Left ventricle myocardium inferior (tissue), 1 donor: ENCODE data around the gene IQGAP1. TPM values are rescaled to one million over a fixed set of nuclear protein-coding genes. Genes with fewer than 3 reads are reported as not detected.

ENCODE experiments used
- DNase-seq: peaks from one replicate; pipeline ENCODE4 v3.0.0-alpha.2; 2020
- H3K27ac ChIP-seq: fragments of 200-600 bp; replicated peaks from 2 replicates; pipeline ENCODE4 v1.8.0; 2021
- H3K27me3 ChIP-seq: fragments of 200-600 bp; 2 replicates; pipeline ENCODE4 v1.8.0; 2021; ENCODE audit warnings: low read depth
- H3K36me3 ChIP-seq: fragments of 200-600 bp; 2 replicates; pipeline ENCODE4 v1.8.0; 2021
- H3K4me1 ChIP-seq: fragments of 200-600 bp; 2 replicates; pipeline ENCODE4 v1.8.0; 2021
- H3K4me3 ChIP-seq: fragments of 200-600 bp; 2 replicates; pipeline ENCODE4 v1.8.0; 2021; ENCODE audit warnings: mild to moderate bottlenecking, moderate library complexity
- H3K9me3 ChIP-seq: fragments of 200-600 bp; replicated peaks from 2 replicates; pipeline ENCODE4 v1.8.0; 2021
- CTCF ChIP-seq: fragments of 200-600 bp; IDR thresholded peaks from 2 replicates; pipeline ENCODE4 v1.8.0; 2021; ENCODE audit warnings: antibody characterized with exemption, mild to moderate bottlenecking, borderline replicate concordance
- intact Hi-C: fragments of 100-400 bp; cut with micrococcal nuclease; formaldehyde crosslinking; loops from one replicate; pipeline ENCODE4 v1.11.0; 2022
- total RNA-seq: library from RNA; stranded (reverse); fragmentation: NEBNext Ultra II Directional; extraction: Animal tissue kit (Norgen Biotek cat#: 25700); gene quantifications from one replicate; pipeline ENCODE4 v1.2.1, GENCODE V29; 2021
- donor health status: DM: no; HTN: yes; CAD: no; lungs with severe emphysema.

The IQGAP1 gene
- total RNA-seq, 1 donor from 2014 or later = 39.2 TPM

GRCh38 chr15:90418627-90419026, 30.6 kb downstream of the IQGAP1 start:
- Histone ChIP-seq H3K4me1 (peaks cover 83% of the 10 kb centered on the region), H3K36me3 (no peaks in the 10 kb centered on the region), H3K4me3 (no peak overlapping the region), H3K9me3 (no peaks in the 10 kb centered on the region), H3K27me3 (no peaks in the 10 kb centered on the region), H3K27ac (no peak overlapping the region)
- intact Hi-C loops = no loop called here
- DNase-seq = no peak
- TF ChIP-seq CTCF = no peak

- intact Hi-C loops = no loop called here
- no peak for TF ChIP-seq CTCF
- Histone ChIP-seq H3K4me3 (no peak overlapping the region), H3K36me3 (no peaks in the 10 kb centered on the region), H3K9me3 (no peaks in the 10 kb centered on the region), H3K27me3 (no peaks in the 10 kb centered on the region), H3K4me1 (peaks cover 83% of the 10 kb centered on the region), H3K27ac (no peak overlapping the region)
- no peak for DNase-seq
Measured at GRCh38 chr15:90419206-90419605, 31.2 kb downstream of the IQGAP1 start.

- no peak for TF ChIP-seq CTCF
- no peaks in the 10 kb centered on the region for H3K36me3 ChIP-seq
- H3K4me1 ChIP-seq = peaks cover 83% of the 10 kb centered on the region
- peak overlapping the region; percentile 64 for H3K27ac ChIP-seq
- intact Hi-C loops = no loop called here
- no peak overlapping the region for H3K4me3 ChIP-seq
- DNase-seq = no peak
- H3K27me3 ChIP-seq = no peaks in the 10 kb centered on the region
- H3K9me3 ChIP-seq = no peaks in the 10 kb centered on the region
Measured at GRCh38 chr15:90419738-90420406, 31.8 kb downstream of the IQGAP1 start.

- peaks cover 83% of the 10 kb centered on the region for H3K4me1 ChIP-seq
- no peak for TF ChIP-seq CTCF
- H3K27ac ChIP-seq = peak overlapping the region; percentile 64
- intact Hi-C loops = no loop called here
- H3K36me3 ChIP-seq = no peaks in the 10 kb centered on the region
- no peak for DNase-seq
- no peaks in the 10 kb centered on the region for H3K9me3 ChIP-seq
- no peaks in the 10 kb centered on the region for H3K27me3 ChIP-seq
- H3K4me3 ChIP-seq = no peak overlapping the region
Measured at GRCh38 chr15:90420451-90420850, 32.4 kb downstream of the IQGAP1 start.

- Histone ChIP-seq H3K4me1 (peaks cover 87% of the 10 kb centered on the region), H3K4me3 (no peak overlapping the region), H3K36me3 (peaks cover under 1% of the 10 kb centered on the region), H3K27me3 (no peaks in the 10 kb centered on the region), H3K27ac (no peak overlapping the region), H3K9me3 (no peaks in the 10 kb centered on the region)
- intact Hi-C loops = no loop called here
- no peak for DNase-seq
- TF ChIP-seq CTCF = no peak
Measured at GRCh38 chr15:90421527-90421926, 33.5 kb downstream of the IQGAP1 start.

- Histone ChIP-seq H3K27me3 (no peaks in the 10 kb centered on the region), H3K9me3 (no peaks in the 10 kb centered on the region), H3K4me1 (peaks cover 87% of the 10 kb centered on the region), H3K4me3 (no peak overlapping the region), H3K36me3 (peaks cover 6% of the 10 kb centered on the region), H3K27ac (no peak overlapping the region)
- intact Hi-C loops = no loop called here
- DNase-seq = no peak
- no peak for TF ChIP-seq CTCF
Measured at GRCh38 chr15:90422043-90422442, 34.0 kb downstream of the IQGAP1 start.
